Muscle layer of duodenum (tissue), 2 donors: Measurements from ENCODE around the gene PLCG2.

ENCODE experiments used
- H3K27ac ChIP-seq: one replicate; pipeline ENCODE4 v1.7.0; 2013; ENCODE audit warnings: mild to moderate bottlenecking, low read length
- H3K27me3 ChIP-seq: one replicate; pipeline ENCODE4 v1.7.0; 2013; ENCODE audit warnings: low read depth, mild to moderate bottlenecking, control low read depth, low read length
- H3K36me3 ChIP-seq, 2 donors: one replicate each; pipeline ENCODE4 v1.7.0; 2013; ENCODE audit warnings: low read length in 2 of 2, control low read depth in 1 of 2, mild to moderate bottlenecking in 1 of 2; ENCODE audit not compliant: insufficient read depth in 2 of 2, control insufficient read depth in 1 of 2
- H3K4me1 ChIP-seq, 2 donors: one replicate each; pipeline ENCODE4 v1.7.0; 2013; ENCODE audit warnings: low read length in 2 of 2, mild to moderate bottlenecking in 2 of 2, control low read depth in 1 of 2, moderate library complexity in 1 of 2; ENCODE audit not compliant: insufficient read depth in 2 of 2, control insufficient read depth in 1 of 2
- H3K4me3 ChIP-seq, 2 donors: one replicate each; pipeline ENCODE4 v1.7.0; 2013; ENCODE audit warnings: low read length in 2 of 2, low read depth in 1 of 2, mild to moderate bottlenecking in 1 of 2
- H3K9me3 ChIP-seq, 2 donors: one replicate each; pipeline ENCODE4 v1.7.0; 2013; ENCODE audit warnings: low read length in 2 of 2, control low read depth in 1 of 2, mild to moderate bottlenecking in 1 of 2; ENCODE audit not compliant: control insufficient read depth in 1 of 2
- donor health status: healthy.

The PLCG2 gene

GRCh38 chr16:81888520-81889394, 109.7 kb downstream of the PLCG2 start:
- H3K4me1 ChIP-seq: no peaks in the 10 kb centered on the region
- no peaks in the 10 kb centered on the region for H3K36me3 ChIP-seq
- peaks cover 0 to 3% of the 10 kb centered on the region in 2 donors for H3K9me3 ChIP-seq
- no peaks in the 10 kb centered on the region for H3K27me3 ChIP-seq
- H3K27ac ChIP-seq: no peak overlapping the region
- no peak overlapping the region for H3K4me3 ChIP-seq

GRCh38 chr16:81891736-81892364, 112.8 kb downstream of the PLCG2 start:
- Histone ChIP-seq H3K4me3 (no peak overlapping the region), H3K27ac (no peak overlapping the region), H3K4me1 (no peaks in the 10 kb centered on the region), H3K36me3 (no peaks in the 10 kb centered on the region), H3K27me3 (no peaks in the 10 kb centered on the region), H3K9me3 (peaks cover 0 to 3% of the 10 kb centered on the region in 2 donors)

GRCh38 chr16:81894592-81894991, 115.5 kb downstream of the PLCG2 start:
- Histone ChIP-seq H3K27ac (no peak overlapping the region), H3K4me1 (no peaks in the 10 kb centered on the region), H3K4me3 (no peak overlapping the region), H3K36me3 (peaks cover 0 to 6% of the 10 kb centered on the region in 2 donors), H3K27me3 (no peaks in the 10 kb centered on the region), H3K9me3 (peaks cover 0 to 3% of the 10 kb centered on the region in 2 donors)

DNA sequence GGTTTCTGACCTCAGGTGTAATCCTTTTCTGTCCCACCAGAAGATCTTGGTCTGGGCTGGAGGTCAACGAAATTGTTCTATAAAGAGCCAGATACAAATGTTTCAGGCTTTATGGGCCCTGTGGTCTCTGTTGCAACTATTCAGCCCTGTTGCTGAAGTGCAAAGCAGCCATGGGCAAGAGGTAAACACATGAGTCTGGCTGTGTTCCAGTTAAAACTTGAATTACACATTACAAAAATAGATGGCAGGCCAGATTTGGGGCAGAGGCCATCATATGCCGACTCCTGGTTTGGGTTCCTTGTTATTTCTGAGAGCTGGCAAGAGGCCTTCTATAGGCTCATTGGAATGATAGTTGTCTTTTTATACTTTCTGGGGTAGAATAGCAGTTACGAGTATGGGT, 117.8 kb downstream of the PLCG2 start:
- H3K9me3 ChIP-seq: peaks cover 0 to 2% of the 10 kb centered on the region in 2 donors
- peaks cover 0 to 6% of the 10 kb centered on the region in 2 donors for H3K36me3 ChIP-seq
- no peaks in the 10 kb centered on the region for H3K27me3 ChIP-seq
- H3K27ac ChIP-seq: no peak overlapping the region
- no peaks in the 10 kb centered on the region for H3K4me1 ChIP-seq
- H3K4me3 ChIP-seq: no peak overlapping the region

DNA sequence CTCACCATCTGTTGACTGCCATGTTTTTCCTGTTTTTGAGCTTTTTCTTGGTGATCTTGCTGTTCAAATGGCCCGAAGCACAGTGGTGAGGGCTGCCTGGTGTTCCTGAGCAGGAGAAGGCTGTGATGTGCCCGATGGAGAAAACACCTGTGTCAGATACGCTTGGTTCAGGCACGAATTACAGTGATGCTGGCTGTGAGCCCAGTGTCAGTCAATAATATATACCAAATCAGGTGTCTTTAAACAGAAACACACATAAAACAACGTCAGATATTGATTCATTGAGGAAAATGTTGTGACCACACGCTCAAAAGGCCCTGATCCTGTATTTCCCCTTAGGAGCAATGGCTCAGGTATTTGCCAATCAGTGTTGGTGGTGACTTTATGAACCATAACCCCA, 120.5 kb downstream of the PLCG2 start:
- no peak overlapping the region for H3K4me3 ChIP-seq
- H3K27ac ChIP-seq: no peak overlapping the region
- H3K9me3 ChIP-seq: peaks cover 0 to 3% of the 10 kb centered on the region in 2 donors
- peaks cover 0 to 6% of the 10 kb centered on the region in 2 donors for H3K36me3 ChIP-seq
- no peaks in the 10 kb centered on the region for H3K4me1 ChIP-seq
- no peaks in the 10 kb centered on the region for H3K27me3 ChIP-seq

DNA sequence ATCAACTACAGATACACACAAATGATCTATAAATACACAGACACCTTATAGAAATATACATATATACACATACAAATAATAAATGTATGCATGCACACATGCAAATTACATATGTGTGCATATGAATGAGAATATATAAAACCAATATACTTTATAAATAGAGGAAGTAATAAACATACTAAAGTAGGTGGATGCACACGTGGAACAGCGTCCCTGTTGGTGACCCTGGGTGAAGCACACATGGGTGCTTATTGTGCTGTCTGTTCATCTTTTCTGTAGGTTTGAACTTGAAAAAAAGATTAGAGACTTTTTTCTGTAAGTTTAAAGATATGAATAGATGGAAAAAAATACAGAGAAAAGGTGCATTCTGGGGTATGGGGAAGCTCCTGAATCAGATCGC, 120.9 kb downstream of the PLCG2 start:
- Histone ChIP-seq H3K27me3 (no peaks in the 10 kb centered on the region), H3K36me3 (peaks cover 0 to 6% of the 10 kb centered on the region in 2 donors), H3K4me1 (no peaks in the 10 kb centered on the region), H3K27ac (no peak overlapping the region), H3K4me3 (no peak overlapping the region), H3K9me3 (peaks cover 0 to 3% of the 10 kb centered on the region in 2 donors)

DNA sequence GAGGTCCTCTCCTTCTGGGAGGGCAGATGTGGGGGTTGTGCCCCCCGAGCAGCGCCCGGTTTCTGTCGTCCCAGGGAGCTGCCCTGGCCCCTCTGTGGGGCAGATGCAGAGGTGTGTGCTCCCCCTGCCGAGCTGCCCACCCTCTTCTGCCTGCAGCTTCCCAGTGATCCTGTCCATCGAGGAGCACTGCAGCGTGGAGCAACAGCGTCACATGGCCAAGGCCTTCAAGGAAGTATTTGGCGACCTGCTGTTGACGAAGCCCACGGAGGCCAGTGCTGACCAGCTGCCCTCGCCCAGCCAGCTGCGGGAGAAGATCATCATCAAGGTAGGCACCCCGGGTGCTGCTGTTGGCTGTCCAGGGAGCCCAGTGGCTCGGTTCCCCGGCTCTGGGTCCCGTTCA, 121.4 kb downstream of the PLCG2 start:
- peaks cover 0 to 6% of the 10 kb centered on the region in 2 donors for H3K36me3 ChIP-seq
- H3K9me3 ChIP-seq: peaks cover 0 to 3% of the 10 kb centered on the region in 2 donors
- H3K27me3 ChIP-seq: no peaks in the 10 kb centered on the region
- no peak overlapping the region for H3K4me3 ChIP-seq
- no peak overlapping the region for H3K27ac ChIP-seq
- no peaks in the 10 kb centered on the region for H3K4me1 ChIP-seq

GRCh38 chr16:81901484-81901883, 122.4 kb downstream of the PLCG2 start:
- Histone ChIP-seq H3K4me3 (no peak overlapping the region), H3K4me1 (no peaks in the 10 kb centered on the region), H3K9me3 (peaks cover 0 to 3% of the 10 kb centered on the region in 2 donors), H3K27me3 (no peaks in the 10 kb centered on the region), H3K27ac (no peak overlapping the region), H3K36me3 (peaks cover 0 to 6% of the 10 kb centered on the region in 2 donors)

- Histone ChIP-seq H3K4me3 (no peak overlapping the region), H3K36me3 (peaks cover 0 to 6% of the 10 kb centered on the region in 2 donors), H3K27ac (no peak overlapping the region), H3K27me3 (no peaks in the 10 kb centered on the region), H3K9me3 (peaks cover 0 to 3% of the 10 kb centered on the region in 2 donors), H3K4me1 (no peaks in the 10 kb centered on the region)
Observed at GRCh38 chr16:81902025-81902424, 122.9 kb downstream of the PLCG2 start.

GRCh38 chr16:81904320-81904719, 125.2 kb downstream of the PLCG2 start:
- Histone ChIP-seq H3K36me3 (no peaks in the 10 kb centered on the region), H3K27ac (no peak overlapping the region), H3K4me1 (no peaks in the 10 kb centered on the region), H3K27me3 (no peaks in the 10 kb centered on the region), H3K9me3 (peaks cover 0 to 3% of the 10 kb centered on the region in 2 donors), H3K4me3 (no peak overlapping the region)

- H3K9me3 ChIP-seq: peaks cover 0 to 3% of the 10 kb centered on the region in 2 donors
- no peaks in the 10 kb centered on the region for H3K4me1 ChIP-seq
- no peak overlapping the region for H3K27ac ChIP-seq
- no peaks in the 10 kb centered on the region for H3K36me3 ChIP-seq
- no peak overlapping the region for H3K4me3 ChIP-seq
- H3K27me3 ChIP-seq: no peaks in the 10 kb centered on the region
Observed at GRCh38 chr16:81905277-81905676, 126.2 kb downstream of the PLCG2 start.
